Measurements from ENCODE around the gene GALNT7.

GRCh38 chr4:173237762-173238161 lies 69.2 kb downstream of the GALNT7 start:
- TF ChIP-seq POLR2AphosphoS5 (IDR thresholded peaks at IDR 0.05; ENCODE audit: low read length) = no peak
- TF ChIP-seq YY1 (IDR thresholded peaks at IDR 0.05; ENCODE audit: low read depth, low read length) = no peak
- TF ChIP-seq CREB1 (IDR thresholded peaks at IDR 0.05; ENCODE audit: low read depth) = no peak
- TF ChIP-seq CTCF (IDR thresholded peaks at IDR 0.05 in 2 of 3, conservative IDR thresholded peaks at IDR 0.05 in 1 of 3; ENCODE audit: control insufficient read depth in 2 of 3, extremely low read depth in 1 of 3, insufficient read depth in 1 of 3, low read depth in 3 of 3, low read length in 3 of 3) = no peak
- TF ChIP-seq EED (IDR thresholded peaks at IDR 0.05; ENCODE audit: low read depth) = no peak

Data from GM12878 (cell line).